SU-DHL-6 (cell line): ENCODE measurements around the gene GABRQ.
"Not testable (repeated sequence)": the region's sequence is repeated elsewhere in the genome, so short reads cannot be mapped to it uniquely, and the experiment has no call there.

Source experiments
- H2AFZ ChIP-seq: fragments of 200-600 bp; sonication (generic); 2 replicates; pipeline ENCODE4 v1.6.1; 2014; ENCODE audit warnings: low read depth, mild to moderate bottlenecking, moderate library complexity, mixed read lengths, antibody characterized with exemption, low read length; ENCODE audit not compliant: severe bottlenecking
- H3F3A ChIP-seq: fragments of 200-600 bp; shearing (Covaris generic); 2 replicates; pipeline ENCODE4 v1.6.0; 2016; ENCODE audit warnings: antibody characterized with exemption, mild to moderate bottlenecking; ENCODE audit not compliant: insufficient read depth
- H3K27ac ChIP-seq: fragments of 200-600 bp; sonication (generic); 2 replicates; pipeline ENCODE4 v1.5.1; 2016; ENCODE audit warnings: low read depth, mild to moderate bottlenecking, low read length, moderate library complexity, mixed read lengths
- H3K27me3 ChIP-seq: fragments of 200-600 bp; sonication (generic), shearing (Covaris generic); 2 replicates; pipeline ENCODE4 v1.6.0; 2014; ENCODE audit warnings: mild to moderate bottlenecking, low read length
- H3K36me3 ChIP-seq: fragments of 200-600 bp; sonication (generic); 2 replicates; pipeline ENCODE4 v1.6.1; 2014; ENCODE audit warnings: mild to moderate bottlenecking, low read length, mixed read lengths
- H3K4me2 ChIP-seq: fragments of 300-600, 200-600 bp; shearing (Covaris generic), sonication (generic); 2 replicates; pipeline ENCODE4 v1.6.0; 2014; ENCODE audit warnings: low read length, low read depth, mild to moderate bottlenecking; ENCODE audit not compliant: poor library complexity, severe bottlenecking
- H3K4me3 ChIP-seq: fragments of 200-600 bp; sonication (generic); 2 replicates; pipeline ENCODE4 v1.5.1; 2014; ENCODE audit warnings: antibody characterized with exemption, low read length, mild to moderate bottlenecking, mixed read lengths; ENCODE audit not compliant: insufficient read depth, poor library complexity, severe bottlenecking
- H3K79me2 ChIP-seq: fragments of 200-600 bp; sonication (generic); 2 replicates; pipeline ENCODE4 v1.6.1; 2014; ENCODE audit warnings: mild to moderate bottlenecking, low read length, moderate library complexity; ENCODE audit not compliant: insufficient read depth
- H3K9ac ChIP-seq: fragments of 200-600 bp; sonication (generic); 2 replicates; pipeline ENCODE4 v1.7.0; 2014; ENCODE audit warnings: mild to moderate bottlenecking, low read length
- H3K9me2 ChIP-seq: fragments of 200-600 bp; sonication (generic); replicated peaks from 2 replicates; pipeline ENCODE4 v1.6.1; 2014; ENCODE audit warnings: low read length; ENCODE audit not compliant: insufficient read depth
- H3K9me3 ChIP-seq: fragments of 200-600 bp; sonication (generic); 2 replicates; pipeline ENCODE4 v1.6.1; 2014; ENCODE audit warnings: low read length, mixed read lengths; ENCODE audit not compliant: insufficient read depth
- H4K20me1 ChIP-seq: fragments of 200-600 bp; sonication (generic); 2 replicates; pipeline ENCODE4 v1.6.1; 2014; ENCODE audit warnings: low read depth, mild to moderate bottlenecking, antibody characterized with exemption, low read length, moderate library complexity, mixed read lengths

Gene GABRQ

GRCh38 chrX:152706500-152706899 is 68.8 kb downstream of the GABRQ start:
- H4K20me1 ChIP-seq, H3K36me3 ChIP-seq, H3K27ac ChIP-seq, H3K4me3 ChIP-seq, H3K9me3 ChIP-seq, H3F3A ChIP-seq, H3K9ac ChIP-seq, H3K27me3 ChIP-seq, H3K9me2 ChIP-seq, H3K79me2 ChIP-seq, H2AFZ ChIP-seq, H3K4me2 ChIP-seq: not testable (repeated sequence)
